Fibroblast of lung (primary cell): ENCODE measurements around the gene RASSF7.

Source experiments
- CTCF ChIP-seq, 2 donors: IDR thresholded peaks in 1 of 2; conservative IDR thresholded peaks in 1 of 2; 1 replicate in 1 of 2; 2 replicates in 1 of 2; pipeline ENCODE4 v1.5.1; 2011 to 2012; ENCODE audit warnings: low read length in 2 of 2, control low read depth in 1 of 2, inconsistent platforms in 1 of 2, low read depth in 1 of 2, mild to moderate bottlenecking in 1 of 2
- EZH2 ChIP-seq: IDR thresholded peaks from 2 replicates; pipeline ENCODE4 v1.5.1; 2012; ENCODE audit warnings: low read length, control low read depth, mild to moderate bottlenecking; ENCODE audit errors: missing control alignments

DNA sequence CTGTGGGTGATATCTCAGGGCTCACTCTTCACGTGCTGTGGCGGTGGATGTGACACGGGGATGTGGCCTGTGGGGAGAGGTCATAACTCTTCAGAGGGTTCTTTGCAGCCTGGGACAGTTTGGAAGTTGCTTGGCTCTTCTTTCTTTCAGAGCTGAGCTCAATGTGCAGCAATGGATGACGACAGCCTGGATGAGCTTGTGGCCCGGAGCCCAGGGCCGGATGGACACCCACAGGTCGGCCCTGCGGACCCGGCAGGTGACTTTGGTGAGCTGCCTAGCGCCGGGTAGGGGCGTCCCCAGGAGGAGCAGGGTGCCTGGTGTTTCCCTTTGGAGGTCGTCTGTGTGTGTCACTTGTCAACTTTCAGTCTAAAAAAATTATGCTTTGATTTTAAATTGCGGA, 20.6 kb downstream of the RASSF7 start:
- TF ChIP-seq EZH2 (no peak), CTCF (conservative IDR thresholded peaks at IDR 0.05 in 1 of 2, IDR thresholded peaks at IDR 0.05 in 1 of 2; ENCODE audit: low read depth in 1 of 2, low read length in 2 of 2) (no peak)
